Lung (tissue), 12 donors: ENCODE measurements around the gene ST8SIA1. TPM values are rescaled to one million over a fixed set of nuclear protein-coding genes. Genes with fewer than 3 reads are reported as not detected.

Experiments used
- ATAC-seq: fragments of 200-7000 bp; cut with Tn5 transposase; one replicate; pipeline ENCODE4 v1.9.1; 2020; ENCODE audit warnings: moderate number of reproducible peaks; ENCODE audit not compliant: insufficient read depth, low FRiP score
- DNase-seq, 3 donors: peaks; one replicate each; pipeline ENCODE4 v3.0.0-alpha.2; 2013 to 2017
- H3K27ac ChIP-seq, 2 donors: one replicate each; pipeline ENCODE4 v1.5.1; 2013; ENCODE audit warnings: mild to moderate bottlenecking in 2 of 2, moderate library complexity in 2 of 2, control low read depth in 1 of 2, inconsistent platforms in 1 of 2, low read depth in 1 of 2, low read length in 1 of 2
- H3K27me3 ChIP-seq, 3 donors: one replicate each; pipeline ENCODE4 v1.5.1; 2013; ENCODE audit warnings: low read length in 2 of 3; ENCODE audit not compliant: control insufficient read depth in 3 of 3, insufficient read depth in 3 of 3
- H3K36me3 ChIP-seq, 4 donors: one replicate each; pipeline ENCODE4 v1.5.1; 2013; ENCODE audit warnings: low read length in 4 of 4, mild to moderate bottlenecking in 1 of 4, moderate library complexity in 1 of 4; ENCODE audit not compliant: control insufficient read depth in 4 of 4, insufficient read depth in 4 of 4
- H3K4me1 ChIP-seq, 5 donors: one replicate each; pipeline ENCODE4 v1.5.1; 2013; ENCODE audit warnings: low read length in 5 of 5, mild to moderate bottlenecking in 2 of 5, moderate library complexity in 1 of 5; ENCODE audit not compliant: control insufficient read depth in 5 of 5, insufficient read depth in 5 of 5
- H3K4me3 ChIP-seq: one replicate; pipeline ENCODE4 v1.5.1; 2013; ENCODE audit warnings: mild to moderate bottlenecking, control low read depth, moderate library complexity
- H3K9ac ChIP-seq, 2 donors: one replicate each; pipeline ENCODE4 v1.5.1; 2013; ENCODE audit warnings: low read length in 2 of 2, control low read depth in 1 of 2; ENCODE audit not compliant: insufficient read depth in 1 of 2
- H3K9me3 ChIP-seq, 4 donors: one replicate each; pipeline ENCODE4 v1.5.1; 2013; ENCODE audit warnings: low read length in 3 of 4, mild to moderate bottlenecking in 1 of 4, moderate library complexity in 1 of 4; ENCODE audit not compliant: control insufficient read depth in 4 of 4, insufficient read depth in 3 of 4
- WGBS, 2 donors: extraction: QIAGEN DNeasy Blood & Tissue Kit; methylation state at CpG; one replicate each; pipeline ENCODE4 v1.1.7; 2013; 5-methylcytosine and 5-hydroxymethylcytosine counted together
- polyA plus RNA-seq, 2 donors: library from polyadenylated mRNA; stranded (reverse); fragments of 200-250 nt; gene quantifications; one replicate each; pipeline ENCODE4 v1.2.1, GENCODE V29; 2013
- total RNA-seq, 2 donors: library from RNA; depleted of rRNA in 1 of 2; stranded (reverse); fragments of >200 nt in 1 of 2; gene quantifications; one replicate each; pipeline ENCODE4 v1.2.1, GENCODE V29; 2014 to 2021
- TF ChIP-seq, protein P1 (sequence below): IDR thresholded peaks from 2 replicates; pipeline ENCODE4 v1.5.1; 2012; ENCODE audit warnings: mild to moderate bottlenecking; ENCODE audit errors: control extremely low read depth, extremely low read depth
- donor health status: control.
- donor health status: control.
- donor health status: Bipolar disorder and iron deficiency.
- donor health status: healthy.
- donor health status: DM: yes; HTN: yes; CAD: no.

The ST8SIA1 gene
- total and polyA plus RNA-seq, 4 donors, result 1.2 to 20.9 (median 3.5) TPM

DNA sequence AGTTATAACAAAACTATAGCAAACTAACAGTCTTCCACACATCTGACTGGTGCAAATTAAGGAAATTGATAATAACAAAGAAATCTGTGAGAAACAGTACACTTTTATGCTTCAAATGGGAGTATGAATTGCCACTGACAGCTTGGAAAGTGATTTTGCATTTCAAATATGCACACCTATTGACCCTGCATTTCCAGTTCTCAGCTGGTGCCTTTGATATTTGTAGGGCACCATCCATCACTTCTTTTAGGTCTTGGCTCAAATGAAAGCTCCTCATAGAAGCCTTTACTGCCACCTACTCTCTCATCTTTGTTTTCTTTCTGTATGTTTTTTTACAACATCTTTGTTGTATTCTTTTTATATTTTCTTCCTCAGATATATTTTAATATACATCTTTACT lies 125.1 kb downstream of the ST8SIA1 start:
- Histone ChIP-seq H3K9ac (no peak overlapping the region), H3K4me1 (peaks cover 0 to 7% (median 0%) of the 10 kb centered on the region in 5 donors), H3K27ac (no peak overlapping the region), H3K36me3 (no peaks in the 10 kb centered on the region), H3K4me3 (no peak overlapping the region), H3K9me3 (no peaks in the 10 kb centered on the region), H3K27me3 (no peaks in the 10 kb centered on the region)
- TF ChIP-seq, protein P1, sequence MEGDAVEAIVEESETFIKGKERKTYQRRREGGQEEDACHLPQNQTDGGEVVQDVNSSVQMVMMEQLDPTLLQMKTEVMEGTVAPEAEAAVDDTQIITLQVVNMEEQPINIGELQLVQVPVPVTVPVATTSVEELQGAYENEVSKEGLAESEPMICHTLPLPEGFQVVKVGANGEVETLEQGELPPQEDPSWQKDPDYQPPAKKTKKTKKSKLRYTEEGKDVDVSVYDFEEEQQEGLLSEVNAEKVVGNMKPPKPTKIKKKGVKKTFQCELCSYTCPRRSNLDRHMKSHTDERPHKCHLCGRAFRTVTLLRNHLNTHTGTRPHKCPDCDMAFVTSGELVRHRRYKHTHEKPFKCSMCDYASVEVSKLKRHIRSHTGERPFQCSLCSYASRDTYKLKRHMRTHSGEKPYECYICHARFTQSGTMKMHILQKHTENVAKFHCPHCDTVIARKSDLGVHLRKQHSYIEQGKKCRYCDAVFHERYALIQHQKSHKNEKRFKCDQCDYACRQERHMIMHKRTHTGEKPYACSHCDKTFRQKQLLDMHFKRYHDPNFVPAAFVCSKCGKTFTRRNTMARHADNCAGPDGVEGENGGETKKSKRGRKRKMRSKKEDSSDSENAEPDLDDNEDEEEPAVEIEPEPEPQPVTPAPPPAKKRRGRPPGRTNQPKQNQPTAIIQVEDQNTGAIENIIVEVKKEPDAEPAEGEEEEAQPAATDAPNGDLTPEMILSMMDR, result no peak
- ATAC-seq (no peak), DNase-seq (no peak)

DNA sequence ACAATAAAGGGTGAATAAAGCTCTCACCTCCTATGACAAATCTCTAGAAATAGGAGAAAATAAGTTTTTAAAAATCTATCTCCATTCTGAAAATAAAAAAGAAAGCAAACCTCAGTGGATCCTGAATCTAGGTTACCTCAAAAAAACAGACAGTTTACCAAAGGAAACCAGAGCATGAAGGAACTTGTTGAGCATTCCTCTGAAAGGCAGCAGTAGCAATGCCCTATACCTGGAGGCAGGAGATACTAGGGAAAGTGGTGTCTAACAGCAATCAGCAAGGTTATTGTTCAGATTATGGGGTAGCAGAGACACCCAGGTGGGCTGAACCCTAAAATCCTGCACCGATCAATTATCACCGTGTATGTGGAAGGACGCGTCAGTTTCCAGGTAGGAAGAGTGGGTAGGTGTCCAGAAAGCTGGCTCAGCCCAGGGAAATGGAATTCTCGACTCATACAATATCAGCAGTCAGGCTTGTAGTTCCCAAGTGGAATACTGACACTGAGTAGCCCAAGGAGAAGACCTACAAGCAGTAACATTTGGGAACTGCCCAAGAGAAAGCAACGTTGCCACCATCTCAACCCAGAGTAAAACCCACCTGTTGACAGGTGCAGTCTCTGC lies 128.3 kb downstream of the ST8SIA1 start:
- Histone ChIP-seq H3K27ac (no peak overlapping the region), H3K36me3 (no peaks in the 10 kb centered on the region), H3K4me3 (no peak overlapping the region), H3K9me3 (peaks cover 0 to 6% (median 0%) of the 10 kb centered on the region in 4 donors), H3K27me3 (no peaks in the 10 kb centered on the region), H3K4me1 (no peaks in the 10 kb centered on the region), H3K9ac (no peak overlapping the region)
- TF ChIP-seq, protein P1, result no peak
- no peak for ATAC-seq
- no peak for DNase-seq
- 95 to 96% methylated on average over 6 of the region's 6 CpGs for WGBS, 2 donors

DNA sequence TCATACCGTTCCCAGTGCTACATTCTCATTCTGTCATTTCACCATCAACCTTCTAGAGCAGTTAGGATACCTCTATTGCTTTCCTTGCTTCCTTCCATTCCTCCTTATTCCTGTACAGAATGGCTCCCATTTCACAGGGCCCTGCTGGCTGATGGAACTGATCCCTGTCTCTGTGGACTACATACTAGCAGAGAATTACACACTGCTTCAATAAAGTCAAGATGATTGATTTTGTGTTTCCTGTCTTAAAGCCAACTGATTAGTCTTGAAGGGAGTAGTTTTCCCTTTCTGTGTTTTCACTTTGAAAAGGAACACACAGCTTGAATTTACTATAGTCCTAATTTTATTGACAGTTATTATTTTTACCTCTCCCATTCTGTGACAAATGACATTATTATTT lies 130.1 kb downstream of the ST8SIA1 start:
- no peaks in the 10 kb centered on the region for H3K27me3 ChIP-seq
- no peak overlapping the region for H3K4me3 ChIP-seq
- no peak overlapping the region for H3K9ac ChIP-seq
- H3K9me3 ChIP-seq, result peaks cover 0 to 6% (median 0%) of the 10 kb centered on the region in 4 donors
- WGBS, 2 donors, result 83 to 93% methylated on average over 1 of the region's 1 CpG
- H3K27ac ChIP-seq, result no peak overlapping the region
- ATAC-seq, result no peak
- no peaks in the 10 kb centered on the region for H3K36me3 ChIP-seq
- H3K4me1 ChIP-seq, result no peaks in the 10 kb centered on the region
- TF ChIP-seq, protein P1, result no peak
- peak in 1 of 3 donors; percentile 36 for DNase-seq

DNA sequence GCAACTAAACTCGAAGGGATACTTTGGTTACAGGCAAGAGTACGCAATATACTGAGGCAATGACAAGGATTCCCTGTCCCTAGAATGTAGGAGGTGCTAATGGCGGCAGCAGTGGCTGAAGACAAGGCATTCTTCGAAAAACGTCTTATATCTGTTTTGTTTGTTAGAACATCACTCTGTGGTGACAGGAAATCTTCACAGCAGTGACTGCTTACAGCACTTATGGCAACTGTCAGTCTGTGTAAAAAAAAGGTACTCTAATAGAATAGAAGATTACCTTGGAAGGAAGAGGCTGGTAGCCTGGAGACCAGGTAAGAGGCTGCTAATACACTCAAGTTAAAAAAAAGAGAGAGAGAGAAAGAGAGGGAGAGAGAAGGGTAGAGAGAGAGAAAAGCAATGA lies 131.7 kb downstream of the ST8SIA1 start:
- H3K9me3 ChIP-seq, result peaks cover 0 to 6% (median 0%) of the 10 kb centered on the region in 4 donors
- TF ChIP-seq, protein P1, result no peak
- H3K27ac ChIP-seq, result no peak overlapping the region
- H3K4me3 ChIP-seq, result no peak overlapping the region
- H3K4me1 ChIP-seq, result no peaks in the 10 kb centered on the region
- WGBS, 2 donors, result 89% methylated on average over 5 of the region's 5 CpGs
- H3K27me3 ChIP-seq, result no peaks in the 10 kb centered on the region
- no peak overlapping the region for H3K9ac ChIP-seq
- H3K36me3 ChIP-seq, result no peaks in the 10 kb centered on the region
- DNase-seq (no peak), ATAC-seq (no peak)
